Large intestine (tissue), 12 donors: ENCODE data around the gene MYBPHL. TPM values are rescaled to one million over a fixed set of nuclear protein-coding genes. Genes with fewer than 3 reads are reported as not detected.

Source experiments
- DNase-seq, 2 donors: peaks; one replicate each; pipeline versions ENCODE4 v3.0.0 to v3.0.0-alpha.2; 2013
- H3K27ac ChIP-seq: one replicate; pipeline ENCODE4 v1.5.1; 2013; ENCODE audit warnings: low read length
- H3K27me3 ChIP-seq: 2 replicates; pipeline ENCODE4 v1.6.1; 2013; ENCODE audit warnings: low read length; ENCODE audit not compliant: control insufficient read depth, insufficient read depth
- H3K36me3 ChIP-seq: 2 replicates; pipeline ENCODE4 v1.6.1; 2013; ENCODE audit warnings: low read length; ENCODE audit not compliant: control insufficient read depth, insufficient read depth
- H3K4me1 ChIP-seq: one replicate; pipeline ENCODE4 v1.6.1; 2013; ENCODE audit warnings: low read length; ENCODE audit not compliant: control insufficient read depth, insufficient read depth
- H3K4me3 ChIP-seq: one replicate; pipeline ENCODE4 v1.5.1; 2013; ENCODE audit warnings: low read length
- H3K9me3 ChIP-seq: one replicate; pipeline ENCODE4 v1.6.1; 2013; ENCODE audit warnings: mild to moderate bottlenecking, low read depth, low read length, moderate library complexity; ENCODE audit not compliant: control insufficient read depth
- WGBS: methylation state at CpG from one replicate; pipeline ENCODE4 v1.1.5; 2013; ENCODE audit warnings: low lambda C conversion rate; ENCODE audit not compliant: insufficient coverage; 5-methylcytosine and 5-hydroxymethylcytosine counted together
- long read RNA-seq, 11 donors: transcript quantifications; one replicate each; lab custom pipeline, GENCODE V29; 2026
- polyA plus RNA-seq: library from polyadenylated mRNA; unstranded; fragments of 120-200 nt; gene quantifications from one replicate; pipeline ENCODE4 v1.2.1, GENCODE V29; 2013

MYBPHL gene, protein sequence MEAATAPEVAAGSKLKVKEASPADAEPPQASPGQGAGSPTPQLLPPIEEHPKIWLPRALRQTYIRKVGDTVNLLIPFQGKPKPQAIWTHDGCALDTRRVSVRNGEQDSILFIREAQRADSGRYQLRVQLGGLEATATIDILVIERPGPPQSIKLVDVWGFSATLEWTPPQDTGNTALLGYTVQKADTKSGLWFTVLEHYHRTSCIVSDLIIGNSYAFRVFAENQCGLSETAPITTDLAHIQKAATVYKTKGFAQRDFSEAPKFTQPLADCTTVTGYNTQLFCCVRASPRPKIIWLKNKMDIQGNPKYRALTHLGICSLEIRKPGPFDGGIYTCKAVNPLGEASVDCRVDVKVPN
- 13.8 TPM for polyA plus RNA-seq
- long read RNA-seq, donor 1: 0 reads
- long read RNA-seq, donor 2, partial matches to known transcripts: 5 of 14 reads
- long read RNA-seq, donor 2, other reads (novel, unspliced or antisense): 8 of 14 reads
- long read RNA-seq, donor 3: 0 reads
- long read RNA-seq, donor 4: 0 reads
- long read RNA-seq, donor 5: 0 reads
- long read RNA-seq, donor 6: 0 reads
- long read RNA-seq, donor 7, partial matches to known transcripts: 0 of 1 reads
- long read RNA-seq, donor 7, other reads (novel, unspliced or antisense): 0 of 1 reads
- long read RNA-seq, donor 8, partial matches to known transcripts: 0 of 7 reads
- long read RNA-seq, donor 8, other reads (novel, unspliced or antisense): 7 of 7 reads
- long read RNA-seq, donor 9, partial matches to known transcripts: 0 of 1 reads
- long read RNA-seq, donor 9, other reads (novel, unspliced or antisense): 0 of 1 reads
- long read RNA-seq, donor 10, partial matches to known transcripts: 0 of 2 reads
- long read RNA-seq, donor 10, other reads (novel, unspliced or antisense): 0 of 2 reads
- long read RNA-seq, donor 11: 0 reads

DNA sequence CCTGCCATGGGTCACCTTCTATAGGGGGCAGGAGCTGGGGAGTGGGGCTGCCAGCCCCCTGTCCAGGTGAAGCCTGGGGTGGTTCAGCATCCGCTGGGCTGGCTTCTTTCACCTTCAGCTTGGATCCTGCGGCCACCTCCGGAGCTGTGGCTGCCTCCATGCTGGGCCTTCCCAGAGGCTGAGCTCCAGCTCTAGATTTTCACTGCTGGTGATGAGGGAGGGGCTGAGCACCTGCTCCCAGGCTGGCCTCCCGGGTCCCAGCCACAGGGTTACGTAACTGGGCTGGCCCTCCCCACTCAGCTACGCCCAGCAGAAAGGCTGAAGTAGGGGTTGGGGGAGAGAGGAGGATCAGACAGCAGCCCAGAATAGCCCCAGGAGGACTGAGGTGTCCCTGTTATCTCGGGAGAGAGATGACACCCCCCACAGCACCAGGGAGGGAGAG, at the start of gene MYBPHL:
TSS of gene MYBPHL (minus strand) at position 180 of the 442 bp plus-strand sequence. CDS start at position 160, 20 bp downstream.
- Histone ChIP-seq H3K4me3 (peak within 1 kb of the TSS; percentile 11), H3K27me3 (no peaks in the 10 kb centered on the region), H3K9me3 (no peaks in the 10 kb centered on the region), H3K27ac (peak within 1 kb of the TSS; percentile 84), H3K36me3 (peaks cover 12% of the 10 kb centered on the region), H3K4me1 (peaks cover 43% of the 10 kb centered on the region)
- peak; percentile 61 to 85 for DNase-seq
- no CpG with 5 or more reads among the region's 7 CpGs for WGBS

DNA sequence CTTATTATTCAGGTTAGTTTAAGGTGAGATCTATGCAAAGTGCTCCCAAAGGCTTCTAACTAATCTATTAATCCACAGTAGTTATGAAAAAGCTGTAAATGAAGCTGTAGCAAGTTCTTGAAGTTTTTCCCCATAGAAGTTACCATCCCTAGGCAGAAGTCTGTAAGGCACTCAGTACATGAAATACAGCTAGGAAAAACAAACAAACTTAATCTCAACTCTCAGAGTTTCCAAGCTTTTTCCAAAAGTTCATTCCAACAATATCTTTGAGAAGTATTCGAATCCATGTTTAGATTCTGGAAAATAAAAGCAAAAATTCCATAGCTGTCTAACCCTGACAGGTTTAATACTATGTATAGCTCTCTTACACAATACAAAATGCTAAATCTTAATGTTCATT, 49.7 kb upstream of the MYBPHL start:
- H3K4me3 ChIP-seq: no peak overlapping the region
- WGBS: 75% methylated on average over 1 of the region's 1 CpG
- no peaks in the 10 kb centered on the region for H3K9me3 ChIP-seq
- no peaks in the 10 kb centered on the region for H3K27me3 ChIP-seq
- no peak overlapping the region for H3K27ac ChIP-seq
- DNase-seq: no peak
- peaks cover 8% of the 10 kb centered on the region for H3K4me1 ChIP-seq
- H3K36me3 ChIP-seq: peaks cover 4% of the 10 kb centered on the region

DNA sequence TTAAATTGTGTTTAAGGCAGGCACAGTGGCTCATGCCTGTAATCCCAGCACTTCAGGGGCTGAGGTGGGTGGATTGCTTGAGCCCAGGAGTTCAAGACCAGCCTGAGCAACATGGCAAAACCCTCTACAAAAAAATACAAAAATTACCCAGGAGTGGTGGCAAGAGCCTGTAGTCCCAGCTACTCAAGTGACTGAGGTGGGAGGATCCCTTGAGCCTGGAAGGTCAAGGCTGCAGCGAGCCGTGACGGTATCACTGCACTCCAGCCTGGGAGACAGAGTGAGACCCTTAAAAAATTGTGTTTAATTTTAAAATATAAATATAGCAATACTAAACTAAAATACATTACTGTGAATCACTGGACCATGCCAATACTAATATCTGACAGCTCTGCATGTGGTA, 48.1 kb upstream of the MYBPHL start:
- no peaks in the 10 kb centered on the region for H3K27me3 ChIP-seq
- no peaks in the 10 kb centered on the region for H3K9me3 ChIP-seq
- H3K27ac ChIP-seq: no peak overlapping the region
- no CpG with 5 or more reads among the region's 3 CpGs for WGBS
- peaks cover 10% of the 10 kb centered on the region for H3K36me3 ChIP-seq
- no peak overlapping the region for H3K4me3 ChIP-seq
- no peak for DNase-seq
- H3K4me1 ChIP-seq: peaks cover 16% of the 10 kb centered on the region

DNA sequence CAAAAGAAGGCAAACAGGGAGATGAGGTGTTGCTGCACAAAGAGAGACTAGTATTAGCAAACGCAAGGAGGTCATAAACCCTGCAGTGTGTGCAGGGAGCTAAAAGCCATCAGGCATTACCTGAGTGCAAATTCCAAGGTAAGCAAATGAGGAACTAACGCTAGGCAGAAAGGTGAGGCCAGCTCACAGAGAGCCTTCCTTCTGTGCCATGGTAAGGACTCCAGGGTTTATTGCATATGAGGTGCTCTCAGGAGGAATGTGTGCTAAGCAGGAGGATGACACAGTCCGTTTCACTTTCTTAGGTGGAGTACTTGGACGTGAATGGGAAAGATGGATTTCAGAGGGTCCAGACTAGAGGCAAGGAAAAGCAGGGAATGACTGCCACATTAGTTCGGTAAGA, 44.6 kb upstream of the MYBPHL start:
- Histone ChIP-seq H3K4me3 (no peak overlapping the region), H3K36me3 (peaks cover 22% of the 10 kb centered on the region), H3K27me3 (no peaks in the 10 kb centered on the region), H3K4me1 (peaks cover 16% of the 10 kb centered on the region), H3K27ac (peak overlapping the region; percentile 40), H3K9me3 (no peaks in the 10 kb centered on the region)
- 33% methylated on average over 1 of the region's 5 CpGs for WGBS
- peak; percentile 88 to 95 for DNase-seq

DNA sequence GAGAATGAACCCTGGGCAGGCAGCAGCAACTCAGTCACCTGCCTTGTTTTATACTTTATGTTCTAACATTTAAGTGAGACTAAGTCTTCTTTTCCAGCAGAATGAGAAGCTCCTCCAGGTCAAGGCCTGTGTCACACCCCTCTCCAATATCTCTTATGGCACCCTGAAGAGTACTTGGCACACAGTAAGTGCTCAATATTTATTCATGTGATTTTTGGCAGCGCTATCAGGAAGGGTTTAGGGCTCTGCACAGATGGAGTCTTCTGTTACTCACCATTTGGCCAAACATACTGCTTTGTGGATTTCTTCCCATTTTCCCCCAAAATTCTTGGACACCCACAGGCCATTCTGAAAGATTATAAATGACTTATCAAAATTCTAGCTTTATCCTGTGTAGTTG, 43.8 kb upstream of the MYBPHL start:
- Histone ChIP-seq H3K4me3 (no peak overlapping the region), H3K36me3 (peaks cover 22% of the 10 kb centered on the region), H3K27ac (peak overlapping the region; percentile 18), H3K4me1 (peaks cover 16% of the 10 kb centered on the region), H3K9me3 (no peaks in the 10 kb centered on the region), H3K27me3 (no peaks in the 10 kb centered on the region)
- no peak for DNase-seq
- WGBS: no CpG with 5 or more reads among the region's 1 CpG

DNA sequence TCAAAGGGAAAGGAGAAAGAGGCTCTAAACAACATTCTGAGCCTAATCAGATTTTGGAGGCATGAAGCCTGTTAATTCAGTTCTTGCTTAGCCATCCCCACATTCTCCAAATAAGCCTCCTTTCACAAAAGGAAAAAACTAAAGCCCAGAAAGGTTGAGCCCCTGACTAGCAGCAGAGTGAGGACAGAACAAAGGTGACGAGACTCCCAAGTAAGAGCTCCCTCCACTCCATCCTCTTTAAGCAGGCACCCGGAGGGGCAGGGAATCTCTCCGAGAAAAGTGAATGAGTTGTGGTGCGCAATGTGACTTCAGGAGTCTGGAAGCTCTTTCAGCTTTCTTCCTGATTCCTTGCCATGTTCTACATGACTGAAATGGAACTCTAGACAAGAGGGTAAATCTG, 43.4 kb upstream of the MYBPHL start:
- no peak for DNase-seq
- Histone ChIP-seq H3K9me3 (no peaks in the 10 kb centered on the region), H3K36me3 (peaks cover 26% of the 10 kb centered on the region), H3K27ac (no peak overlapping the region), H3K4me3 (no peak overlapping the region), H3K27me3 (no peaks in the 10 kb centered on the region), H3K4me1 (peaks cover 16% of the 10 kb centered on the region)
- no CpG with 5 or more reads among the region's 4 CpGs for WGBS

DNA sequence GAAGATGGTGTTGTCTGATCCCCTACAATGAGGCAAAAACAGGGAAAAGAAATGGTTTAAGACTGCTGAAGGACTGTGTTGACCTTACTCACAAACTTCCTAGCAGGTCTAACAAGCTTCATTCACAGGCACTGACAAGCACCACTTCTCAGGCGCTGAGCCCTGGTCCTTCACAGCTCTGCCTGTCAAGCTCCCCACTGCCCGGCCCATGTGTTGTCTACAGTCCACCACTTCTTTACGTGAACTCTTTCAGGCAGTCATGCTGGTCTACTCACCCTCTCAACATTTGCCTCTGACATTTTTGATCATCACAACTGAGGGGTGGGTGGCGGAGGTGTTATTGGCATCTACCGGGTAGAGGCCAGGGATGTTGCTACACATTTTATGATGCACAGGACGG, 40.7 kb upstream of the MYBPHL start:
- H3K27me3 ChIP-seq: no peaks in the 10 kb centered on the region
- WGBS: no CpG with 5 or more reads among the region's 6 CpGs
- H3K4me1 ChIP-seq: peaks cover 16% of the 10 kb centered on the region
- no peaks in the 10 kb centered on the region for H3K9me3 ChIP-seq
- no peak for DNase-seq
- H3K36me3 ChIP-seq: peaks cover 39% of the 10 kb centered on the region
- no peak overlapping the region for H3K27ac ChIP-seq
- no peak overlapping the region for H3K4me3 ChIP-seq

DNA sequence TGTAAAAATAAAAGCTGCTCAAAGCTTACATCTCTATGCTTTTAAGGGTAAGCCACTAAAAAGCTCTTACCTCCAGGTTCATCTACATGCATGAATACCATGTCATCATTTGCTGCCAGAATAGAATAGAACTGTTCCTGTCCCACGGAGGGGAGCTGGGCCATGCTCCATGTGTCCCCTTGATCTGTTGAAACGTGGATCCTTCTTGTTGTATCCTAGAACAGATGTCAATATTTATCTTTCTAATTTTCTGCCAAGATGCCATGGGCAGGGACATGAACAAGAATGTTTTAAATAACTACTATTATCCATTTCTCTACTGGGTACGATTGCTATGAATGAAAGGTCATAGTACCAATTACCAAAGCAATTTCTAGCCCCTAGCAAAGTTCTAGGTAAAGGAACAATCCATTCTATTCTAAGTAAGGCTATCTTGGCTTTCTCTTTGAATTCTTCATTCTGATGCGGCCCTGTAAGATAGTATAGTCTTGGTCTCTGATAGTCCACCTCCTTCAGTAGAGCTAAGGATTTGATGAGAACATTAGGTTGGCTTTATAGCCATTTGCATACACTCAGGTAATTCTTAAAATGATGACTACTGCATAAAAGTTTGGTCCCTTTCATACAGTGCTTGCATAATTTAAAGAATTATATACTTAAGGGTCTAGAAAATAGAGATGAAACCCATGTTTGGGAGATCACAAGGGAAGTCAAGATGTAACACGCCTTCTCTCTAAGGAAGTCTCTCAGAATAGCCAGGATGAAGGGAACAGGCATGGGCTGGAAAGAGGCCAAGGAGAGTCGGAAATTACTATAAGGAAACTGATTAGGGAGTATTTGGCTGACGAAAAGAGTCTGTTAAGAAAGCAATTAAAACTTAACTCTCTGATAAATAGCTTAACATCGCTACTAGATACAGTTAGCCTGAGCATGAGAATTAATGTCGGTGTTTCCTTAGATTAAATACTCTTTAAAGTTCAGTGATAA, 35.4 kb upstream of the MYBPHL start:
- H3K27ac ChIP-seq: no peak overlapping the region
- no peaks in the 10 kb centered on the region for H3K9me3 ChIP-seq
- H3K4me1 ChIP-seq: no peaks in the 10 kb centered on the region
- no peak for DNase-seq
- H3K36me3 ChIP-seq: peaks cover 66% of the 10 kb centered on the region
- H3K4me3 ChIP-seq: no peak overlapping the region
- no peaks in the 10 kb centered on the region for H3K27me3 ChIP-seq
- 93% methylated on average over 4 of the region's 9 CpGs for WGBS

DNA sequence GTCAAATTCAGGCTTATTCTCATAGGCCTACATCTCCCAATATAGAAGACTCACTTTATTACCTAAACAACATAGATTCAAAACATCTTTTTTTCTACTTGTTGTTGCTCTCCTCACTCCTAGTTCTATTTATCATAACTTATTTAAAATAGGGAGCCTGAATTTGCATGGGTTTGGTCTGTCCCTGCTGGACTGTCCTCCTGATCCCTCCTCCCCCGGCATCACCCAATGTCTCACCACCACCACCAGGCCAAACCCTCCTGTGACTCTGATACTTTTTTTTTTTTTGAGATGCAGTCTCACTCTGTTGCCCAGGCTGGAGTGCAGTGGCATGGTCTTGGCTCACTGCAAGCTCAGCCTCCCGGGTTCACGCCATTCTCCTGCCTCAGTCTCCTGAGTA, 31.8 kb upstream of the MYBPHL start:
- H3K36me3 ChIP-seq: peaks cover 71% of the 10 kb centered on the region
- no peak for DNase-seq
- no CpG with 5 or more reads among the region's 3 CpGs for WGBS
- H3K27me3 ChIP-seq: no peaks in the 10 kb centered on the region
- no peaks in the 10 kb centered on the region for H3K4me1 ChIP-seq
- H3K4me3 ChIP-seq: no peak overlapping the region
- no peak overlapping the region for H3K27ac ChIP-seq
- no peaks in the 10 kb centered on the region for H3K9me3 ChIP-seq
